Trophoblast cell (in vitro differentiated cells and primary cell): ENCODE measurements around the gene SNTG2.

ENCODE experiments used
- DNase-seq, 2 donors: peaks; one replicate each; pipeline ENCODE4 v3.0.0-alpha.2; 2016
- H2AFZ ChIP-seq: 2 replicates; pipeline ENCODE4 v1.6.1; 2013; ENCODE audit warnings: low read length, moderate library complexity, mild to moderate bottlenecking; ENCODE audit not compliant: insufficient read depth, poor library complexity
- H2AK5ac ChIP-seq: 2 replicates; pipeline ENCODE4 v1.6.1; 2013; ENCODE audit warnings: mild to moderate bottlenecking, low read length
- H2BK120ac ChIP-seq: 2 replicates; pipeline ENCODE4 v1.6.1; 2013; ENCODE audit warnings: low read length, mild to moderate bottlenecking, moderate library complexity; ENCODE audit not compliant: insufficient read depth, poor library complexity
- H2BK12ac ChIP-seq: 2 replicates; pipeline ENCODE4 v1.6.1; 2013; ENCODE audit warnings: mild to moderate bottlenecking, low read length, moderate library complexity
- H2BK5ac ChIP-seq: 2 replicates; pipeline ENCODE4 v1.6.1; 2013; ENCODE audit warnings: low read length, low read depth, moderate library complexity, mild to moderate bottlenecking; ENCODE audit not compliant: poor library complexity
- H3K14ac ChIP-seq: 2 replicates; pipeline ENCODE4 v1.6.1; 2013; ENCODE audit warnings: mild to moderate bottlenecking, low read length
- H3K18ac ChIP-seq: 2 replicates; pipeline ENCODE4 v1.6.1; 2013; ENCODE audit warnings: mild to moderate bottlenecking, low read length
- H3K23ac ChIP-seq: 2 replicates; pipeline ENCODE4 v1.6.1; 2013; ENCODE audit warnings: low read length
- H3K27ac ChIP-seq: 2 replicates; pipeline ENCODE4 v1.5.1; 2013; ENCODE audit warnings: low read depth, mild to moderate bottlenecking, inconsistent platforms, low read length, moderate library complexity
- H3K27me3 ChIP-seq: 2 replicates; pipeline ENCODE4 v1.6.1; 2013; ENCODE audit warnings: inconsistent platforms, mild to moderate bottlenecking, low read length, moderate library complexity; ENCODE audit not compliant: insufficient read depth
- H3K36me3 ChIP-seq, 2 experiments: 1 replicate in 1 of 2; 2 replicates in 1 of 2; pipeline ENCODE4 v1.6.1; 2013; ENCODE audit warnings: low read length in 2 of 2, mild to moderate bottlenecking in 2 of 2, moderate library complexity in 1 of 2; ENCODE audit not compliant: insufficient read depth in 2 of 2, control insufficient read depth in 1 of 2
- H3K4ac ChIP-seq: 2 replicates; pipeline ENCODE4 v1.6.1; 2013; ENCODE audit warnings: low read depth, mild to moderate bottlenecking, low read length, moderate library complexity
- H3K4me1 ChIP-seq, 2 experiments: 1 replicate in 1 of 2; 2 replicates in 1 of 2; pipeline ENCODE4 v1.6.1; 2013; ENCODE audit warnings: low read length in 2 of 2, mild to moderate bottlenecking in 2 of 2, moderate library complexity in 1 of 2; ENCODE audit not compliant: insufficient read depth in 2 of 2, control insufficient read depth in 1 of 2
- H3K4me2 ChIP-seq: 2 replicates; pipeline ENCODE4 v1.6.1; 2013; ENCODE audit warnings: inconsistent platforms, mild to moderate bottlenecking, low read length, moderate library complexity
- H3K4me3 ChIP-seq: 2 replicates; pipeline ENCODE4 v1.5.1; 2013; ENCODE audit warnings: mild to moderate bottlenecking, low read depth, low read length, inconsistent platforms
- H3K79me1 ChIP-seq: one replicate; pipeline ENCODE4 v1.6.1; 2013; ENCODE audit warnings: low read length
- H3K79me2 ChIP-seq: 2 replicates; pipeline ENCODE4 v1.6.1; 2013; ENCODE audit warnings: low read length, mild to moderate bottlenecking; ENCODE audit not compliant: control insufficient read depth, insufficient read depth, poor library complexity
- H3K9ac ChIP-seq: 2 replicates; pipeline ENCODE4 v1.6.1; 2013; ENCODE audit warnings: mild to moderate bottlenecking, low read length
- H3K9me3 ChIP-seq: 2 replicates; pipeline ENCODE4 v1.6.1; 2013; ENCODE audit warnings: low read depth, mild to moderate bottlenecking, control low read depth, inconsistent platforms, low read length; ENCODE audit not compliant: insufficient read depth
- H4K12ac ChIP-seq: 2 replicates; pipeline ENCODE4 v1.6.1; 2013; ENCODE audit warnings: low read depth, mild to moderate bottlenecking, low read length, moderate library complexity
- H4K8ac ChIP-seq: 2 replicates; pipeline ENCODE4 v1.6.1; 2013; ENCODE audit warnings: low read depth, mild to moderate bottlenecking, low read length, moderate library complexity
- H4K91ac ChIP-seq: one replicate; pipeline ENCODE4 v1.6.1; 2013; ENCODE audit warnings: low read depth, mild to moderate bottlenecking, low read length, moderate library complexity
- WGBS: extraction: QIAGEN DNeasy Blood & Tissue Kit; methylation state at CpG from one replicate; pipeline ENCODE4 v1.1.7; 2013; ENCODE audit warnings: missing lambda C conversion rate; ENCODE audit not compliant: insufficient read length, insufficient coverage; ENCODE audit errors: extremely low coverage; 5-methylcytosine and 5-hydroxymethylcytosine counted together

Gene SNTG2

GRCh38 chr2:1183300-1183699 is 232.7 kb downstream of the SNTG2 start:
- Histone ChIP-seq H4K8ac (no peak overlapping the region), H2BK120ac (no peak overlapping the region), H2AK5ac (no peak overlapping the region), H3K23ac (no peak overlapping the region), H2BK12ac (no peak overlapping the region), H3K4me1 (no peaks in the 10 kb centered on the region), H3K79me2 (no peaks in the 10 kb centered on the region), H2AFZ (no peak overlapping the region), H3K27me3 (no peaks in the 10 kb centered on the region), H3K18ac (no peak overlapping the region), H3K9me3 (peaks cover 5% of the 10 kb centered on the region), H4K12ac (no peak overlapping the region), H2BK5ac (no peak overlapping the region), H3K36me3 (no peaks in the 10 kb centered on the region), H3K79me1 (no peaks in the 10 kb centered on the region), H3K4me2 (no peak overlapping the region), H3K9ac (no peak overlapping the region), H3K14ac (no peak overlapping the region), H3K27ac (no peak overlapping the region), H3K4ac (no peak overlapping the region), H4K91ac (no peak overlapping the region), H3K4me3 (no peak overlapping the region)
- DNase-seq: peak in 1 of 2 donors; percentile 14
- WGBS: no CpG with 5 or more reads among the region's 3 CpGs

GRCh38 chr2:1186421-1186820 is 235.8 kb downstream of the SNTG2 start:
- H3K36me3 ChIP-seq: no peaks in the 10 kb centered on the region
- H2BK12ac ChIP-seq: no peak overlapping the region
- no peak overlapping the region for H3K23ac ChIP-seq
- no peak overlapping the region for H2AK5ac ChIP-seq
- no peak for DNase-seq
- H3K79me2 ChIP-seq: no peaks in the 10 kb centered on the region
- H3K4ac ChIP-seq: no peak overlapping the region
- H3K27me3 ChIP-seq: no peaks in the 10 kb centered on the region
- no peak overlapping the region for H3K18ac ChIP-seq
- no peak overlapping the region for H2AFZ ChIP-seq
- H3K9ac ChIP-seq: no peak overlapping the region
- peaks cover 5% of the 10 kb centered on the region for H3K9me3 ChIP-seq
- H3K4me1 ChIP-seq: no peaks in the 10 kb centered on the region
- H3K14ac ChIP-seq: no peak overlapping the region
- WGBS: no CpG with 5 or more reads among the region's 2 CpGs
- H3K4me2 ChIP-seq: no peak overlapping the region
- no peak overlapping the region for H2BK5ac ChIP-seq
- H2BK120ac ChIP-seq: no peak overlapping the region
- H3K27ac ChIP-seq: no peak overlapping the region
- no peak overlapping the region for H4K8ac ChIP-seq
- no peak overlapping the region for H4K12ac ChIP-seq
- no peak overlapping the region for H3K4me3 ChIP-seq
- no peaks in the 10 kb centered on the region for H3K79me1 ChIP-seq
- no peak overlapping the region for H4K91ac ChIP-seq

GRCh38 chr2:1187189-1187588 is 236.5 kb downstream of the SNTG2 start:
- no peaks in the 10 kb centered on the region for H3K79me2 ChIP-seq
- no peak overlapping the region for H3K4me3 ChIP-seq
- no peak overlapping the region for H3K23ac ChIP-seq
- H2BK5ac ChIP-seq: no peak overlapping the region
- no peak overlapping the region for H3K9ac ChIP-seq
- no peak overlapping the region for H2BK120ac ChIP-seq
- no peak overlapping the region for H2AFZ ChIP-seq
- H4K8ac ChIP-seq: no peak overlapping the region
- no peak overlapping the region for H3K18ac ChIP-seq
- no peak overlapping the region for H4K91ac ChIP-seq
- H3K4me2 ChIP-seq: no peak overlapping the region
- DNase-seq: no peak
- H3K79me1 ChIP-seq: no peaks in the 10 kb centered on the region
- no peaks in the 10 kb centered on the region for H3K27me3 ChIP-seq
- no peaks in the 10 kb centered on the region for H3K4me1 ChIP-seq
- H2BK12ac ChIP-seq: no peak overlapping the region
- WGBS: no CpG with 5 or more reads among the region's 3 CpGs
- H3K4ac ChIP-seq: no peak overlapping the region
- H4K12ac ChIP-seq: no peak overlapping the region
- no peak overlapping the region for H2AK5ac ChIP-seq
- no peak overlapping the region for H3K14ac ChIP-seq
- peaks cover 5% of the 10 kb centered on the region for H3K9me3 ChIP-seq
- no peak overlapping the region for H3K27ac ChIP-seq
- no peaks in the 10 kb centered on the region for H3K36me3 ChIP-seq

- no peaks in the 10 kb centered on the region for H3K9me3 ChIP-seq
- H3K79me2 ChIP-seq: no peaks in the 10 kb centered on the region
- H3K27ac ChIP-seq: no peak overlapping the region
- WGBS: no CpG with 5 or more reads among the region's 5 CpGs
- no peak overlapping the region for H3K4me2 ChIP-seq
- H3K4me1 ChIP-seq: no peaks in the 10 kb centered on the region
- H3K4me3 ChIP-seq: no peak overlapping the region
- H2BK12ac ChIP-seq: no peak overlapping the region
- no peak overlapping the region for H3K4ac ChIP-seq
- H4K91ac ChIP-seq: no peak overlapping the region
- H3K23ac ChIP-seq: no peak overlapping the region
- peak; percentile 7 to 62 for DNase-seq
- no peak overlapping the region for H2AK5ac ChIP-seq
- no peak overlapping the region for H3K9ac ChIP-seq
- no peak overlapping the region for H2BK5ac ChIP-seq
- no peak overlapping the region for H3K14ac ChIP-seq
- H3K27me3 ChIP-seq: no peaks in the 10 kb centered on the region
- H4K8ac ChIP-seq: no peak overlapping the region
- H3K36me3 ChIP-seq: no peaks in the 10 kb centered on the region
- H3K79me1 ChIP-seq: no peaks in the 10 kb centered on the region
- H2AFZ ChIP-seq: no peak overlapping the region
- H3K18ac ChIP-seq: no peak overlapping the region
- H4K12ac ChIP-seq: no peak overlapping the region
- H2BK120ac ChIP-seq: no peak overlapping the region
These were observed 241.5 kb downstream of the SNTG2 start for GRCh38 chr2:1192121-1192520.
